HG03045 (cell line): ENCODE results near the gene RGP1.

ENCODE experiments used
- ATAC-seq: cut with Tn5 transposase; IDR thresholded peaks from one replicate; pipeline ENCODE4 v1.9.1; 2021; ENCODE audit warnings: mild to moderate bottlenecking, moderate library complexity; ENCODE audit not compliant: unreplicated experiment

RGP1 gene

DNA sequence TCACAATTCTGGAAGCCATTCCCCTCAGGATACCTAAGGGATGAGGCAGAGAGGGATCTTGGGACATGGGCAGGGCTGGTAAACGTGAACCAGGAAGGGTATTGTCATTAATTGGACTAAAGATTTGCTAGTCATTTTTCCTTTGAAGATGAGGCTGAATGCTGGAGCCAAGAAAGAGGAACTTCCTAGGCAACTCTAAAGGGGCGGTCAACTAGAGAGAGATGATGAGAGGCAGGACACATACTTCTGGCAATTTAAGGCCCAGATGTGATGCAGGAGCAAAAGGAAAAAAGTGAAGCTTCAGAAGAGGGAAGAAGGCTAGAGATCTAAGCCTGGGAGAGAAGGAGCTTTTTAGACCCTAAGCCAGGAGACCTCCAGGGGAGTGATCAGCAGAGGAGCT is 5.6 kb upstream of the RGP1 start:
- no peak for ATAC-seq

DNA sequence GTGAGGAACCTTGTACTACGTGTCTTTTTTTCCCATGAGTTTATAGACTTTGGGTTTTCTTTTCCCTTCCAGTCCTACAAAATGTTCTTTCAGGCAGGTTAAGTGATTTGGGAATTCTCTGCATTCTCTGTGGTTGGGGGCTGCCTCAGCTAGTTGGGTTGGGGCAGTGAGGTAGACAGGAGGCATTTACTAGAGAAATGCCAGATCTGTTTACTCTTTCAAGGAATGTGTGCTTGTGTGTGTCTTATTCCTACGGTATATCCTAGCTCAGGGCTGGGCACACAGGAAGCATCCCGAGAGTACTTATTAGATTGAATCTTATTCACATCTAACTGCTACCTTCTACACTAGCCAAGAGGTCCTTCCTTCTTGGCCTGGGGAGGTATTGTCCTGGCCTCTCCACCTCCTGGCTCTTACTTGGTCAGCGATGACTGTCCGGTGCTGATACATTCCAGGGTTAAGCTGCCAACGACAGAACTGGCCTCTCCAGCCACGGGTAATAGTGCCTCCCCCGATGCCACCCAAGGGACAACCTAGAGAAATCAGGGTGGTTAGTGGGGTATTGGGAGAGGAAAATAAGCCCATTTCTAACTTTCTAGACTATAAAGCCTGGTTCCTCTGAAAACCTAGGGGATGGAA is 5.1 kb upstream of the RGP1 start:
- no peak for ATAC-seq

DNA sequence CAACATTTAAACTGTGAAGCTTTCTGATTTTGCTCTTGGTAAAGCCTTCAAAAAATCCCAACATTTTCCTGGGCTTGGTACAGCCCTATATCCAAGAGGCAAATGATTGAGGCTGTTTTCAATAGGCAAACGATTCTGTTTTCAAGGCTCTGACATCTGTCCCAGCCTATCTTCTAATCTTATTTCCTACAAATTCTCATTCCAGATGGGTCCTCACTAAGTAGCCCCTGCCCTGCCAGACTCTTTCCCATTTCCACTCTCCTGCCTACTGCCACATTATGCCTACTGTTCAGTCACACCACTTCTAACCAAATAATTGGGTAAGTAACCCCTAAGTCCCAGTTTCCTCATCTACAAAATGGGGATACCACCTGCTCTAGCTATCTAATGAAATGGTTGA is 3.5 kb upstream of the RGP1 start:
- ATAC-seq = no peak

DNA sequence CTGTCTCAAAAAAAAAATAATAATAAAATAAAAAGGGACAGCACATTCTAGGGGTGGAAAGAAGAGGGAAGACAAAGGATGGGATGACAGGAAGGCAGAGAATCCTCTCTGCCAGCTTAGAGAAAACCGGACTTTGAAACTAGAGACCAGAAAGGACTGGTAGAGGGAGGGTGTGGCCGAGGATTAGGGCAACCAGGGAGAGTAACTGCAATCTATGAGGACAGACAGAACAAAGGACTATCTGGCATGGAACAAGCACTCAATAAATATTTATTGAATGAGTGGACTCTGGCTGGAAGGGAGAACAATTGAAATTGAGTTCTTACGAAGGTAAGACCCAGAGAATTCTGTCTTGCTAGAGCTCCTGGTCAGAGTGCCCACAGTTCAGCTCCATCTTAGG is 2.5 kb upstream of the RGP1 start:
- no peak for ATAC-seq

DNA sequence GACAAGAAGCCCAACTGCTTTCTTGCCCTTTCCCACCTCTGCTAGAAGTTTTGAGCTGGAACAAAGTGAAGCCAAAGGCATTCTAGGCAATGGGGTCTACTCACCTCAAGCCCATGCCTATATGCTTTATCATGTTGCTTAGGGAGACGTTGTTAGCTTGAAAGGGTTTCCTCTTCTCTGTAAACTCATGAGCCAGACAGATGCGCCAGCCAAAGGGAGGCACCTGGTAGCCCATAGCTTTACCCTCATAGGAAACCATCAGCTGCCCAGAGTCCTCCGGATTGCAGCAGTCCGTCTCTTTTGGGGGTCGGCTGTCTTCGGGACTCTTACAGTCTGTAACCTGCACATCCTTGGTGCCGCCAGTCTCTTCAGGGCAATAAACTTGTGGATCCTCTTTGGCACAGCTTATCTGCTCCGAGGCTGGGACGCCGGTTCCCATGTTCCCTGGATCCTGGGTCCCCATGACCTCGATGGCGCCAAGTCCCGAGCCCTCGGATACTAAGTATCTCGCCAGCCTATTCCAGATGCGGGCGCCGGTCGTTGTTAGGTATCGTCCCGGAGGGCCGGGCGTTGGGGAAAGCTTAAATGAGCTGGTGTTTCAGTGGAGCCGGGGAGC is 737 bp upstream of the RGP1 start:
- no peak for ATAC-seq

DNA sequence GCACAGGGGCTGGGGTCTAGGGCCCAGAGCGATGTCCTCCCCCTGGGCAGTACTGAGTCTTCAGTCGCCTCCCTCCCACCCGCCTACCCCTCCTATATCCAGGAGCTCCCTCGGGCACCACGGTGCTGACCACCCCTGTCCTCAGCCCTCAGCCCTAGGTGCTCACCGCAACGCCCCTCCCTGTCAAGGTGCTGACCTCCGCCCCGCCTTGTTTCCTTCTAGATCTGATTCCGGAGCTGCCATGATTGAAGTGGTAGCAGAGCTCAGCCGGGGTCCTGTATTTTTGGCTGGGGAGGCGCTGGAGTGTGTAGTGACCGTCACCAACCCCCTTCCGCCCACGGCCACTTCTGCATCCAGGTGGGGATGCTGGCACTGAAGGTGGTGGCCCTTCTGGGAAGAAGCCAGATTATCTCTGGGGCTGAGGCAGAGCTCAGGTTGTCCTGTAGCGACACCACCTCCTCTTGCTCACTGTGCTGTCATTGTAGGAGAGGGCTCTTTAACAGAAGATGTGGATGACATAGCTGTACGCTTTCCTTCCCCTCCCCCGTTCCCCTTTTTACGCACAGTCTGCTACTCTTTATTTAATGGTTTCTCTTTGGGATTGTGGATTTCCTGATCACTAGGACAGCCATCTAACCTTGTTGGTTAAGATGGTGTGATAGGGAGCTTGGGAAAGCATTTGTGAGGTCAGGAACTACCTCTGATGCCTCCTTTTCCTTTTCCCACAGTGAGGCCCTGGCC is 598 bp downstream of the RGP1 start:
- ATAC-seq = peak; percentile 25

DNA sequence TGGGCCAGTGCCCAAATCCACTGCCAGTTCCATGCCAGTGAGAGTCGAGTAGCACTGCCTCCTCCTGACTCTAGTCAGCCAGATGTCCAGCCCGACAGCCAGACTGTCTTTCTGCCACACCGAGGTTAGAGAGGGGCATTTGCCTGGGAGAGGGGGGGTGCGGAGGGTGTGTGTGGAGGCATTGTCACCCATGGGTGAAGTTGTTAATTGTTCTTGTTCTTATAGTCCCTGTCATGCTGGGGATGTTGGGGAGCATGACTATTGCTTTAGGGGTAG is 1.1 kb downstream of the RGP1 start:
- ATAC-seq = no peak

DNA sequence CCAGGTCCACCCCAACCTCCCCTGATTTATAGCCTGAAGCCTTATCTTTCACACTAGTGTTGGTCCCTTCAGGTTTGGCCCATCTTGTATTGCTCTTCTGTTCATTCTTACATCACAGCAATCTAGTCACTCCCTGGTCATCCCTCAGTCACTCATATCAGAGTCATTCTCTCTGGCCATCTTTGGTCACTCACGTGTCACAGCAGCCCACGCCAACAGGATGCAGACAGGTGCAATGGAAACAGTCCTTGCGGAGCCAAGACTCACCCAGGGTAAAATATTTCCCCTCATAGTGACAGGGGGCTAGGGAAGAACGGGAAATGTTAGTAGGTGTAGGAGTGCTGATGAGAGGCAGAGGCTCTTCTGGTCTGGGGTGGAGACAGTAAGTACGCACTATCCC is 4.4 kb downstream of the RGP1 start:
- no peak for ATAC-seq

DNA sequence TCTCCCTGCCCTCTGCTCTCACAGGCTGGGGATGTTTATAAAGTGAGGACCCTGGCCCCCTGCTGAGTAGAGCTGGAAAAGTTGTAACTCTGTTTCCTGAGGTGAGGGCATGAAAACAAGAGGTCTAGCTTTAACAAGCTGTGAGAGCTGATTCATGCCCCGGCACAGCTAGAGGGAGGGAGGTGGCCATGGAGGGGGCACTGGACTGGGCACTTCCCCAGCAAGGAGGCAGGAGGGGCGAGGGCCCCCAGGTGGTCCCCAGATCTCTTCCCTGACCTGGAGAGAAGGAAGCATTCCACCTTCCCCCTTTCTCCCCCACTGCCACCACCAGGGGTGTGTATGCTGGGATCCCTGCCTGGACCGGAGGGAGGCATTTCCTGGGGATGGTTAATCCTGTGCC is 5.2 kb downstream of the RGP1 start, which contains the start of gene MSMP:
Gene MSMP (minus strand): TSS at position 13 of the 400 bp plus-strand sequence. CDS start 147 bp downstream, outside the sequence.
- ATAC-seq = no peak

DNA sequence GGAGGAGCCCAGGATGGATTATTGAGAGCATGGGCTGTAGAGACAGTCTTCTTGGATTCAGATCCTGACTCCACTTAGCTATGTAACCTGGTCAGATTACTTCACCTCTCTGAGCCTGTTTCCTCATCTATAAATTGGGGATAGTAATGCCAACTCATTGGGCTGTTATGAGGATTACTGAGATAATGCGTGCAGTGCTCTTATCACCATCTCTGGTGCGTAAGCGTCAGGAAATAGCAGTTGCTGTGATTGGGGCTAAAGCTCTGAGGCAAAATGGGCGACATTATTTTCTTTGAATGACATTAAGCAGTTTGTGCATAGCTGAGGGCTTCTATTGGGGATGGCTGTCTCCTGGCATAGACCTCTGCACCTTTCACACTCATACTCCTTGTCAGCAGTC is 6.0 kb downstream of the RGP1 start:
- no peak for ATAC-seq

DNA sequence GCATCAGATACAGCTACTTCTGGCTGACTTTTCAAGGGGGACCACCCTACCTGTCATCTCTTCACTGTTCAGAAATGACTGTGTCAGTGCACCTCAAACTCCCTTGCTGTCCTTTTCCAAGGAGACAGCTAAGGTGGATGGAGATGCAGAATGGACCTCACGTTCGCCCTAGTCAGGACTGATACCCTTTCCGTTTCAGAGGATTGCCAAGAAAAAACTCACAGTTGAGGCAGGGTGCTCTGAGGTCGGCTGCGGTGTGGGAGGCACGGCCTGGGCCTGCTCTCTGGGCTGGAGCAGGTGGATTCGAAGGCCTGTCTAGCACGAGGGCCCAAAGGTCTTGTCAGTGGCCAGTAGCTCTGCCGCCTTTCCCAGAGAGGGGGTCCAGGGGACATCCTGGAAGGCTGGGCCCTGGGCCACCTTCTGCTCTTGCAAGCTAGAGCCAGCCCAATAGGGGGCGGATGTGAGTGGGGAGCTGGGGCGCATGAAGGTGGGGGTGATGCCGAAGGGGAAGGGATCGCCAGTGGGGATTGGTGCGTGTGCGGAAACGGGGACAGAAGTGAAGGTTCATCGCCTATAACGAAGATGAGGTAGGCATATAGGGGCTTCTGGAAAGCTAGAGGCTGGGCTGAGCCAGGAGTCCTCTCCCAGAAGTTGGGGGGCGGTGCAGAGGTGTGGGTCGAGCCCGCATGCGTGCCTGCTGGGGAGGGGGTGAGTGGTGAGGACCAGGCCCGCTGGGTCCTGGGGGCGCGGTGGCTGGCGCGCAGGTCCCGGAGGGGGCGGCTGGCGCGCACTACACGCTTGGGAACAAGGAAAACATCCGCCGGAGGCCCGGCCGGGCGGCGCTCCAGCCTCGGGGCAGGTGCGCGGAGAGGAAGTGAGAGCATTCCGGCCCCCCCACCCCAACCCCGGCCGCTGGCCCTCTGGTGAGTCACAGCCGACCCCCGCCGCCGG is 7.5 kb downstream of the RGP1 start:
- peak; percentile 60 for ATAC-seq

DNA sequence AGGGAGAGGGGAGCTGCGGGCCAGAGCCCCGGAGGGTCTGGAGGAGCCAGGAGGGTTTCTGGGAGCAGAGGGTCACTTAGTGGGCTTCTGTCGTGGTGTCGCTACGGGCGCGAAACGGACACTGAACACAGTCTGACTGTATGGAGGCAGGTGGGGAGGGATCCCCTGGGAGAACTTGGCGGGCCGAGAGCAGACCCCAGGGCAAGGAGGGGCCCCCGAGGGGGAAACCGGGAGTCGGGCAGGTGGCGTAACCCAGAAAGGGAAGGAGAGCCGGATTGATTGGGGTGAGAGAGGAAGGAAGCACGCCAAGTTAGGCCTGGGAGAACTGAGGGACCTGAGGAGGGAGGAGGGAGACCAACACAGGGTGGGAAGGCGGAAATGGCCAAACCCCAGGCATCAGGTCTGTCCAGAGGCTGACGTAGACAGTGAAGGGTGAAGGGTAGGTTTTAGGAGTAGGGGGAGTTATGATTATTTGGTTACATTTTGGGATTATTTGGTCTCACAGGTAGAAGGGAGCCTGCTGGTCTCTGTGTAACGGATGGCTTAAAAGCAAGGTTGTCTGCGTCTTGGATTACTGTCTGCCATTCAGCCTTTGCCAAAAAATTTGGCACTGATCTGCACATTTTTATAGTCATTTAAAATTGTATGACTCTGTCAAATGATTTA is 8.3 kb downstream of the RGP1 start:
- peak; percentile 47 for ATAC-seq

DNA sequence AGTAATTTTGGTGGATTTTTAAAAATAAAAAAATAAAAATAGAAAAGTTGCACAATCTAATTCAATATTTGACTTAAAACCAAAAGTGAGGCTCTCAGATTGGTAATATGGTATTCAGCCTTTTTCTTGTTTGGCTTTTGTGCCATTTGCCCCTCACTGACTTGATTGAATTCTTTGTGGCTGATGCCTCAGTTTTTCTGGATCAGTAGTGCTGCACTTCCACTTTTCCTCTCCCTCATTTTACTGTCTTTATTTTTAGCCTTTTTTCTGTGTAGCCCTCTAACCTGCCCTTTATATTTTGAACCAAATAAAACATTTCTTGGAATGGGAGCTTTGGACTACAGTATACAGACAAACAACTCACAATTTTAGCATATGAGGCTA is 8.8 kb downstream of the RGP1 start:
- ATAC-seq = no peak

DNA sequence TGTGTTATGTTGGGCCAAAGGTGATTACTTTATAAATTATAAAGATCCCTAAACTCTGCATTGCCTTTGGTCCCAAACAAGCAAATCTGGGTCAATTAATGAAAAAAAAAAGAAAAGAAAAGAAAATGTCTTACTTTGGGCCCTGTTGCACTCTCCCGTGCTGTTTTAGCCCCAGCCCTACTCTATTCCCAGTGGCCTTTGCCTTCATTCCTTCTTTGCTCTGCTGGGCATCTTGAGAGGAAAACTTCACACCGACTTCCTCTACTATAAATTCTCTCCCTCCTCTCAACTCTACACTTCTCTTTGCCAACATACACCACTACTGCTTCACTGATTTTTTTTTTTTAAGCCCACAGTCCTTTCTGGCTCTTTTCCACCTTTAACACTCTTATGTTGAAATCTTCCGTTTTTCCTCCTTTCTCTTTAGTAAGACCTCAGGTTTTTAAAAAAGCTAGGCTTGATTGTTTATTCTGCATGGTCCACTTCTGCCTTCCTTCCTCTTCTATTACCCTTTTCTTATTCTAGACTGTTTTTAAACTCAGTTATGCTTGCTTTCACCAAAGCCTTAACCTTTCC is 9.5 kb downstream of the RGP1 start:
- no peak for ATAC-seq

DNA sequence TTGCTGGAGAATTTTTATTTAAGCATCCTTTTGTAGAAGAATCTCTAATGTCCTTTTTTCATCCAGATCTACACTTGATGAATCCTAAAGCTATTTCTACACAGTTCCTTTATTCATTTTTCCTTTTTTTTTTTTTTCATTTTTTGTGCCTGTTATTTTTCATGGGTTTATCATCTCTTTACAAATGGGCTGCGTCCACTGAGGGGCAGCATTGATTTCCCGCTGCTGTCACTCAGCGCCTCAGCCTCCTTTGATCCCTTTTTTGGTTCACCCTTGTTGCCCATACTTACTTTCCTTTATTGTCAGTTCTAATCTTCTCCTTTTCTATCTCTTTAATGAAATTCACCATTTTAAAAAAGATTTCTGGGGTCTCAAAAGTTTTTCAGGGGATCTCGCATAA is 10.7 kb downstream of the RGP1 start:
- ATAC-seq = no peak

DNA sequence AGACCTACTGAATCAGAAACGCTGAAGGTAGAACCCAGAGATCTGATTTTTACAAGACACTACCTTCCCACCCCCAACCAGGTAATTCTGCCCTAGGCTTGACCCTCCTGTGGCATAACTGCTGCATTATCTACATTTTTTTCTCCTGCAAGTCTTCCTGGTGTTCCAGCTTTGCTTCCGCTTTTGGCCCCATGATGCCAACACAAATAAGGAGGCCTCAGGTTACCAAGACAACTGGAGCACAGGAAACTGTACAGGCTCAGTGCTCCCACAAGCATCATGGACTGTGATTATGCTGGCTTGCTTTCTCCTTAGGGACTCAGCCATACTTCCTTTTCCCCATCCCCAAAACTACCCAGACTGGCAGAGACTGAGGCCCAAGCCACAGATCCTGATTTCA is 11.6 kb downstream of the RGP1 start:
- no peak for ATAC-seq

DNA sequence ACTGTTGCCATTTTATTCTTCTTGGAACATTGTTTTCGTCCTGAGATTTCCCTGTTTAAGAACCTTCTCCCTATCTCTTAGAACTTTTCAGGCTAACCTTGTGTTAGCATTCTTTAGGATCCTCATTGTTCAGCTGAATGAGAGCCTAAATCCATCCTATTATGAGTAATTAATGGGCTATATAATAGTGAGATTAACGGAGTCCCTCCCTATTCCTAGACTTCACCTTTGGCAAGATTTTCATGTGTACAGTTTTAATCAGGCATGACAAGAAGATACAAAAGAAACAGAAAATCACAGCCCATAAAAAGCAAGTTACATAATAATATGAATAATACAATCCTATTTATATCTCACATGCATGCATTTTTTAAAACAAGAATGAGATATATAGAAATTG is 14.1 kb downstream of the RGP1 start:
- ATAC-seq = no peak

DNA sequence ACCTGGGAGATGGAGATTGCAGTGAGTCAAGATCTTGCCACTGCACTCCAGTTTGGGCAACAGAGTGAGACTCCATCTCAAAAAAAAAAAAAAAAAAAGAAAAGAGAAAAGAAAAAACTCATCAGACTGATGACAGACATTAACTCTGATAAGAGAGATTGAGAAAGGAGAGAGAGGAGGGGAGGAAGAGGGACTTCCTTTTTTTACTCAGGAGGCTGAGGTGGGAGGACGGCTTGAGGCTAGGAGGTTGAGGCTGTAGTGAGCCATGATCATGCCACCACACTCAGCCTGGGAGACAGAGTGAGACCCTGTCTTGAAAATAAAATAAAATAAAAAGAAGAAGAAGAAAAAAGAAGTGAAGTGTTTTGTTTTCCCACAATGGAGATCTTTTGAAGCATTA is 14.7 kb downstream of the RGP1 start:
- ATAC-seq = no peak

DNA sequence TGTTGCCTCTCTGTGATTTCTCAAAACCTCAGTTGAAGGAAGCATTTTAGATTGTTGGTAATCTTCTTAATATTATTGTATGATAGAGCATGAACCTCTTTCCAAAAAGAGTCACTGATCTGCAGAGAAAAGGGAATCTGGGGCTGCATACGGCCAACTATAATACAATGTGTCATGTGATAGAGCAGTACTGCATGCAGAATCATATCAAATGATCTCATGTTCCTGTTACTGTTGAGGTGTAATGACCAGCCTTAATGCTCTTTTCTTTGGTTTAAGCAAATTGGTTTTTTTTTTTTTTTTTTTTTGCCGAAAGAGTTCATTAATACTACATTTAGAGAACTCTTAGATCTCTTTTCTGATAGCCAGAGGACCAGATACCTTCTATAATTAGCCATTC is 17.9 kb downstream of the RGP1 start:
- ATAC-seq = no peak

DNA sequence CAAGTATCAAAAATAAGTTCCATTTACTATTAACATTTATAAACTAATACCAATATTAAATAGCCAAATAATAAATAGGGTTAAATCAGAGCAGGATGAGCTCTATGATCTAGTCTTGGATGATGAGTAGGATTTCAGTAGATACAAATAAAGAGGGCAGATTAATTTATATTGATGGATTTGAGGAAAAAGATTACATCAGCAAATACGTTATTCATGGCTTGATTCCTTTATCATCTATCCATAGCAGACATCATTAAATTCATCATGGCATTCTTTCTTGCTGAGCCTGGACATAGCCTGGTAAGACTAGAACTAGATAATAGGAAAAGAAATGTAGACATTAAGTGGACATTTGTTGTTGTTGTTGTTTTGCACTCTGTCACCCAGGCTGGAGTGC is 18.4 kb downstream of the RGP1 start:
- ATAC-seq = no peak

DNA sequence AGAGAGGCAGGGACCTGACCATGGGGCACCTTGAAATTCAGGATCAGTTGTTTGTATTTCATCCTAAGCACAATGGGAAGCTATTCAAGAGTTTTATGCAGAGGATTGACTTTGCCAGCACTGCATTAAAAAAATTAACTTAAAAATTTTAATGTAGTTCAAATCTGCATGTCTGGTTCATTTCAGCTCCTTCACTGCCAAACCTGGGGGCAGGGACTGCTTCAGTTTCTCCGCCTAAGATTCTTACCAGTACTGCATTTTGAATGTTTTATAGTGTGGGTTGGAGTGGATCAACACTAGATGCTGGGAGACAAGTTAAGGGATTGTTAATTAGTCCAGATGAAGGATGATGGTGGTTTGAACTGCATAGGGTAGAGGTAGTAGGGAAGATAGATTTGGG is 20.7 kb downstream of the RGP1 start:
- ATAC-seq = no peak
